NCI-H1436 (cell line): Measurements from ENCODE around the gene KCND1.

Experiments
- DNase-seq: peaks from one replicate; lab custom pipeline; 2025; lab: John Stamatoyannopoulos, UW

KCND1 gene

DNA sequence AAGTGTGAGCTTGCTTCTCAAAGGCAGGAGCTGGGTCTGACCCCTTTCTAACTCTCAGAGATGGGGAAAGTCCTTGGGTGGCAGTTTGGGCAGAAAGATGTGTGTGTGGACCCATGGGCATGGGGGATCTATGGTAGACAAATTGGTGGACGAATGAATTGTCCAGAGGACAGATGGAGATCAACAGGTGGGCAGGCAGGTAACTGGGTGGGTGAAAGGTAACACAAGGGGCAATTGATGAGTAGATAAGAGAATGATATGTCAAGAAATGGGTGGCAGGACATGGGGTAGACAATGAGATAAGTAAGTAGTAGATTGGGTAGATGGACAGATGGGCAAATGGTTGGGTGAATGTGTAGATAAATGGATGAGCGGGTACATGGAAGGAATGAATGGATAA, 2.9 kb upstream of the KCND1 start:
- DNase-seq = no peak

DNA sequence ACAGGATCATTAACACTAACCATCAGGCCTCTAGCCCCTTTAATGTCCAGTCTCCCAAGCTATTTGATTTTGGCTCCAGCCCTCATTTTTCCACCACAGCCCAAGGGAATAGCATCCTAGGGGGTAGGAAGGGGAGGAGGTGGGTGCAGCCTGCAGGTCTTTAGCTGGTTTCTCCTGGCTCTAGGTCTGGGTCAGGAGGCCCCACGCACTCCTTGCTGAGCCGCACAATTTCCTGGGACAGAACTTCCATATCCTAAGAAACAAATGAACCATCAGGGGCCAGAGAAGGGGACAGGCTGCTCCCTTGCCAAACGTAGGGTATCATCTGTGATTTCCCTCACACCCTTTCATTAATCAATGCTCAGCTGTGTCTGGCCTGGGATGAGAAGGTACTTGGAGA, 2.4 kb upstream of the KCND1 start:
- DNase-seq = no peak

DNA sequence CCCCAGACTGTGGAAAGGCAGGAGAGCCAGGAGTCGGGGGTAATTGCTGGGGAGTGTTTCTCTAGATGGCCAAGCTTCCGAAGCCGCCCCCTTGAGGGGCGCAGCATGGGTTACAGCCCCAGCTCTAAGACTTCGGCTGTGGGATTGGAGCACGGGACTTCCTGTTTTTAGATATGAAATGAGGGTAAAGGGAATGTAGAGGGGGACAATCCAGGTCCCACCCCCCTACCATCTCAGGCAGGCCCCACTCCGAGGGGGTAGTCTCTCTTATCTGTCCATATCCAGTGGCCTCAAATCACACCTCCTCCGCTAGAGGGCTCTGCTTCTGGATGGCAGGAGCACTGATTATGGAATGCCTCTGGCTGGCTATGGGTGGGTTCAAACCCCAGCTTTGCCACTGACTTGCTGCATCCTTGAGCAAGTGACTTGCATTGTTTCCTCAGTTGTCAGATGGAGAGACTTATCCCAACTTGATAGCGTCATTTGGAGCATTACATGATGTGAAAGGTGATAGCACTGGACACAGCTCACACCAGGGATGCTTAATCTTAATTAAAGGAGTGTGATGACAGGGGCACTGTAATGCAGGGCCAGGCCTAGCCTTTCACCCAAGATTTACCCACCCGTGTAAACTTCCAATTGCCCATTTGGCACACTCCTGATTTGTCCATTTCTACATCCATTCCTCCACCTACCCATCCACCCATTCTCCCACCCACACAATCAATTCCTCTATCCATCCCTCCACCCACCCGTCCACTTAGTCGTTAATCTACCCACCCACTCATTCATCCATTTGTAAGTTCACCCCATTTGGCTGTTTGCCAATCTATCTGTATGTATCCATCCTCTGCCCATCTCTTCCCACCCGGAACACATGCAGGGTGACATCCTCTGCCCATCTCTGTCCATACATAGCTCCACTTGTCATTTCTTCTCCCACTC, 848 bp upstream of the KCND1 start:
- peak; percentile 38 for DNase-seq

DNA sequence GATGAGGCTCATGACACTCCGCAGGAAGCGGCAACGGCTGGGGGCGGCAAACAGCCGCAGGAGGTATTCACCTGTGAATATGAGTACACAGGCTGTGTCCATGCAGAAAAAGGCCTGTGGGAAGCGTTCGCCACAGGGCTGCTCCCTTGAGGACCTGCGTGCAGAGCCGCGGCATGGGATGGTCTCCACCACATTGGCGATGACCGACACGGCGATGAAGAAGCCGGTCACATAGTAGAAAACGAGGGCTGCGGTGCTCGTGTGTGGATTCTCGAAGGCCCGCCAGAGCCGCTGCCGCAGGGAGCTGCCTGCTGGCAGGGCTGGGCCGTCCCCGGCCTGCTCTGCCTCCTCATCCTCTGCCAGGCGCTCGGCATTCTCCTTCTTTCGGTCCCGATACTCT, 2.2 kb downstream of the KCND1 start:
- no peak for DNase-seq

DNA sequence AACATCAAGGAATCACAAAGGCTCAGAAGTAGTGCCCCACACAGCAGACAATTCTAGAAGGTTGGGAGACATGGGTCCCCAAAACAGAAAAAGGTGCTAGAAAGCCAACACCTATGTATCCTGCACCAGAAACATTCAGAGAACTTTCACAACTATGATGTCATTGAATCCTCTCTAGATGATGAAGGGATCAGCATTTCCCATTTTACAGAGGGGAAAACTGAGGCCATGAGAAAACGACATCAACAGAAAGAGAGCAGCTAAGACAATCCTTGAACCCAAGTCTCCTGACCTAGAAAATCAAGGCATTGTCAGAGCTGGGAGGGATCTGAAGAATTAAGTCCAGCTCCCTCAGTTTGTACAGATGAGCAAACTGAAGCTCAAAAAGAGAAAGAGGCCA, 3.3 kb downstream of the KCND1 start:
- no peak for DNase-seq

DNA sequence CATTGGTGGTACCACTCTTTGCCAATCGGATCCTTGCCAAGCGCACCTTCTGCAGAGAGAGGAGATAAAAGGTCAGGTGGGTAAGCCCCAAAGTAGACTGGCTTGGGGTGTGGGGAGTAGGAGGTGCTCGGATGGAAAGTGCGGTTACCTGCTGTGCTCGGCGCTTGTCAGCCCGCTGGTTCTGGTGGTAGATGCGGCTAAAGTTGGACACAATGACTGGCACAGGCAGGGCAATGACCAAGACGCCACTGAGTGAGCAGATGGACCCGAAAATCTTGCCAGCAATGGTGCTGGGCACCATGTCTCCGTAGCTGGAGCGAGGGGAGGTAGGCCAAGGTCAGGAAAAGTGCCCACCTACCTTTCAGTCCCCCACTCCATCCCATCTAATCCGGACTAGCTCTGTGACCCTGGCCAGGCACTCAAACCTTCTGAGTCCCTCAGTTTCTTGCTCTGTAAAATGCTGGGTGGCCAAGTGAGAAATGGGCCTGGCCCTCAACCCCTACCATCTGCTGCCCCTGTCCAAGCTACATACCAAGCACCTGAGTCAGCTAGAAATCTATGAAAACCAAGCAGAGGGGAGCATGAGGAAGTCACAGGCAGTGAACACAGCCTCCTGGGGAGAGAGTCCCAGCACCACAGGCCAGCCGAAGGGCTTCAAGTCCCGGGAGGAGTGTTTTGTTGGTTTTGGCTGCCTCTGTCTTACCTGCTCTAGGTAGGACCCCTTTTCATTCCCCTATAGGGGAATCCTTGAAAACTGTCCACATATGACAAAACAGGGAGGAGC, 4.7 kb downstream of the KCND1 start:
- no peak for DNase-seq

DNA sequence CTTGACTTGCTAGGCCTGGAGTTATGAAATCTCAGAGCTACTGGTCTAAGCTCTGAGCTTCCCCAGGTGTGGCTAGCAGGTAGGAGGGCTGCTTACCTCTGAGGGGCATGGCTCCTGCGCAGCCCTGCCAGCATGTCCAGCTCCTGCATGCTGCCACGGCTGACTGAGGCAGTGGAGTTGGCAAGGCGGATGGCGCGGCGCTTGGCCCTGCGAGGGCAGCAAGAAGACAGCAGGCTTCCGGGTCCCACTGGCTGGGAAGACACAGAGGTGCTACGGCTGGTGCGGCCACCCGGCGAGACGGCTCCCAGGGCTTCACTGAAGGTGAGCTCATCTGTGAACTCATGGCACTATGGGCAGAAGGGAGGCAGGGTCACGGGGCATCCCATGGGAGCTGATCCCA, 5.7 kb downstream of the KCND1 start:
- DNase-seq = no peak

DNA sequence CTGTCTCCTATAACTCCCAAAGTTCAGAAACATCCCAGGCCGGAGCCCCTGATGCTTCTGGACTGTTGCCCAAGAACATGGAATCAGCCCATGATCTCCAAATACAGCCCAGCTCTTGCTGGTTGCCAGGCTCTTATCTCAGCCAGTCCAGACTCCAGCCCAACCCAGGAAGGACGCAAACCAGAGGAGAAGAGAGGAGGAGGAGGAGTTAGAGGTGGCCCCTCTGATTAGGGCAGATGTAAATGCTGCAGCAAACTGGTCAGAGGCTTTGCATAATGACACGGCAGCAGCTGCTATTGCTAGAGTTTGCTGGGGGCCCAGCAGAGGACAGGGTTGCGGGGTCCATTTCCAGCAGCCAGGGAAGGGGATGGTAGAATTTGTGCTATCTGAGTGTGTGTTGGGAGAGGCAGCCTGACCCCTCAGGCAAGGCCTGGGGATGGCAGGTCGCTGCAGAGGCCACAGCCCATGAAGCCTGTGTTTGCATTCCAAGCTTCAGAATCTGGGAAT, 10.0 kb downstream of the KCND1 start:
- DNase-seq = no peak

DNA sequence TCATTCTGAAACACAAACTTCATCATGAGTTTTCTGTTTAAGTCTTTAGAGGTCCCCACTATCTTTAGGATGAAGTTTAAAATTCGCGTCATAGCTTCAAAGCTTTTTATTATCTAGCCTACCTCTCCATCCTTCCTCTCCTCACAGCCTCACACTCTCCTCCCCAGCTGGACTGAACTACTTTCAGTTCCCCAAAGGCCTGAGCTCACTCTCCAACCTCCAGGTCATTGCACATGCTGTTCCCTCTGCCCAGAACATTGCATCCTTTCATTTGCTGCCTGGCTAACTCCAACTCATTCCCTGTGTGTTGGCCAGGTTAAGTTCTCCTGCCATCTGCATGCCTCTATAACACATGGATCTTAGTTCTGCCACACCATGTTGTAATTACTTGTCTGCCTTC, 11.4 kb downstream of the KCND1 start:
- no peak for DNase-seq

DNA sequence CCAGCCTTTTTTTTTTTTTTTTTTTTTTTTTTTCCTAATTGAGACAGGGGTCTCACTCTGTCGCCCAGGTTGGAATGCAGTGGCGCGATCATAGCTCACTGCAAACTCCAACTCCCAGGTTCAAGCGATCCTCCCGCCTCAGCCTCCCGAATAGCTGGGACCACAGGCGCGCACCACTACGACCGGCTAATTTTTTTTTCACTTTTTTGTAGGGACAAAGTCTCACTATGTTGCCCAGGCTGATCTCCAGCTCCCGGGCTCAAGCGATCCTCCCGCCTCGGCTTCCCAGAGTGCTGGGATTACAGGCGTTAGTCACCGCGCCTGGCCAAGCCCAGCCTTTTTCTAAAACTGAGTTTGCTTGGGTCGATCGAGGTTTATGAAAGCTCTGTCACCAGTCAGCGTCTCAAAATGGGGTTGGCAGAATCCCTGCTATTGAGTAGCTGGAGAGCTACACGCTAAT, 13.0 kb downstream of the KCND1 start:
- no peak for DNase-seq

DNA sequence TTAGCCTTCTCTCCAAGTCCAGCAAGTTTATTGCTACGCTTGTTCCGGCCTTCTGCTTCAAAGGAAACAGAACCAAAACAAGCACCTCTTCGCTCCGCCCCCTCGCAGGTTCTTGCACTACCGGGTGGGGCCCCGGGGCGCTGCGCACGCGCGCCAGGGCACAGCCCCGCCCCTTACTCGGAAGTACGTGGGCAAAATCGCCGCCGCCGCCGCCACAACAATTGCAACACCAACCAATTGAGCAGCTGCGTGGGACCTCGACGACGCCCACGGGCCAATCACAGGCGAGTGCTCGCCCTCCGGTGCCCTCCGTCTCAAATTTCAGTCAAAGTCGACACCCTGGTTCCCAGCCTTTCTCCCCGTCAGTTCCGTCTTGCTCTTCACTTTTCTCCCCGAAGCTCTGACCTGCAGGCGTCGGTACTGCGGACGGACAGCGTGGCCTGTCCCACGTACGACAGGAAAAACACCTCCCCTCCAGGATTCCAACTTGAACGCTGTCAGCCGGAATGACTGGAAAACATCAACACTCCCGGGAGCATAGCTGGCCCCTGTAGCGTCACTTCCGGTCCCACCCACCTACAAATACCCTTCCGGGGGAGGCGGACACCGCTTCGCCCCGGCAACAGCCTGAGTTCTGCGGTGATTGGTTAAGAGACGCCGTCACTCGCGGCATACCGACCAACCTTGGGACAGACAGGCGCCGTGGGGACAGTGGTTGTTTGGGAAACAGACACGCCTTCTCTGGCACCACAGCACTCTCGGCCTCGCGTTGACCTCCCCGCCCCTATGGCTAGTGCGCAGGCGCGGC, 13.6 kb downstream of the KCND1 start:
- DNase-seq = peak; percentile 90

DNA sequence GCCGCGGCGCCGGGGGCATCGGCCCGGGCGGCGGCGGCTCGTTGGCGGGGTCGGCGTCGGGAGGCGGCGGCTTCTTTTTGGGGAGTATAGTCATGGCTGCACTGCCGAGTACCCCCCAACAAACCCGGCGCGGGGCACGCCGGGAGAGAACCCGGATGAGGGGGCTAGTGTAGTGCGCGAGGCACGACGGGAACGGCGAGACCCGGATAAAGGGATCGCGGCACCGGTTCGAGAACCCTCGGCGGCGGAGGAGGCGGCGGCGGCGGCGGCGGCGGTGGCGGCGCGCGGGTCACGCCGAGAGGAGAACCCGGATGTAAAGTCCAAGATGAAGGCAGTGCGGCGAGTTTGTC, 14.2 kb downstream of the KCND1 start, which contains the start of gene OTUD5:
Gene OTUD5, minus strand, starts transcription at position 131 of the 350 bp plus-strand sequence. Its CDS starts 37 bp downstream, at position 94.
- peak; percentile 32 for DNase-seq

DNA sequence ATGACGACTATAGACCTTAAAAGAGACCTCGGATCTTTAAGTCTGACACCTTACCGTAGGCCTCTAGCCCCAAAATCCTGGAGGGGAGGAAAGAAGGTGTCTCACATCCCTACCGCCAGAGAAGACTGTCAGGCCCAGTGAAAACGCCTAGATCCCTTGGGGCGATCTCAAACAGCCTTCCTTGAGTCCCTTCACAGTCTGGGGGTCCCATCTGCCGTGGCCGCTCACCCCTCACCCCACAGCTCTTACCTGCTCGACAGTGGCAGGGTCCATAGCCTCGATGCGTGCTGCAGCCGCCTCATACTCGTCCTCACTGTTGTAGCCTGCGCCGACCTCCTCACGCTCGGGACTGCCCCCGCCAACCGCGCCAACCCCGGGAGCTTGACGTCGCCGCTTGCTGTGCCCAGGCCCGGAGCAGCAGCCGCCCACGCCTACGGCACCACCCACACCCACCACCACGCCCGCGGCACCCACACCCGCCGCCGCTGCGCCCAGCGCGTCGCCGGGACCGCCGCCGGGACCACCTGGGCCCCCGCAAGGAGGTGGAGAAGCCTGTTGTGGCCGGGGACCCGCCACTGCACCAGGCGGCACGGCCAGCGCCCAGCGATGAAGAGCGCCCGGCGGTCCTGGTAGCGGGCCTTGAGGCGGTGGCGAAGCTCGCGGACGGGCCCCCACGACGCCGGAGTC, 14.8 kb downstream of the KCND1 start:
- DNase-seq = no peak

DNA sequence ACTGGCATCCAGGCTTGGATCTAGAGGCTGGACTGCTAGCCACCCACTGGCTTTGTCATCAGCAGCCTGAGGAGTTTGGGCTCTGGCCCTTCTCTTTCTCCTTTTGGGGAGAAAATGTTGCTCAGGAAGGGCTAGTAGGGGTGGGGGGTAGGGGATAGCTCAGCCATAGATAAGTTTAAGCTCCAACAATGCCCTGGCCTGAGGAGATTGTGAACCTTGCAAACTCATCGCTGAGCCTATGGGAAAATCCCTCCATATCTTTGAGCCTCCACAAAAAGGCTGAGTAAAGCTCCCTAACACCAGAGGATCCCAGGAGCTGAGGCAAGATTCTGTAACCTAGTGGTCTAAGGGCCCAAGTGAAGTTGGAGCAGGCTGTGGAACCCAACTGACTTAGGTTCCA, 23.1 kb downstream of the KCND1 start:
- DNase-seq = no peak

DNA sequence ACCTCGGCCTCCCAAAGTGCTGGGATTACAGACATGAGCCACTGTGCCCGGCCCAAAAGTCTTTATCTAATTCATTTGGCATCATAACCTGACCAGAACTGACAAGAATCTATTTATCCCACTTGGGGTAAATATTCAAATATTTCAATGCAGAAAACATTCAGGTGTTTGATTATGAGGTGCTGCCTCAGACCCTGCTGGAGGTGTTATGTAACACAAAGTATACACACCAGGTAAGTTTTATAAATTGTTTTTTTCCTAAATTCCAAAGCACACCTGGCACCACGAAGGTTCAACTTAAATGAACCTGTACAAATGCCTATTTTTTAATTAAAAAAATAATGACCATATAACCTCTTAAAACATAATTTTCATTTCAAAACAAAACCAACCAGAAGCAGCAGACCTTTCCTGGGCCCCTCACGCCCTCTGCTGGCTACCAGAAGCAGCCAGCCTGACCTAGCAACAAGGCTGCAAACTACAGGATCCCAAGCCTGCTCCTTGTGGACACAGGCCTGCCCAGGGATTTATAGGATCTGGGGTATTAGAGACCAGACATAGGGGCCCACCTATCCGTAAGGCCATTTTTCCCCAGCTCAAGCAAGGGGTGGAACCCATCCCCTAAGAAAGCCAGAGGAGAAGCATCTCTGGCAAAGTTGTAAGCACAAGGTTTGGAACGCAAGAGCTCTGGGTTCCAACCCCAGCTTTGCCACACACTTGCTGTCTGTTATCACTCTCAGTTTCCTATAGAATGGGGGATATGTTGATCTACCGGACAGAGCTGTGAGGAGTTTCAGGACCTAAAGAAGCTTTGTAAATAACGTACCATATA, 25.9 kb downstream of the KCND1 start:
- no peak for DNase-seq

DNA sequence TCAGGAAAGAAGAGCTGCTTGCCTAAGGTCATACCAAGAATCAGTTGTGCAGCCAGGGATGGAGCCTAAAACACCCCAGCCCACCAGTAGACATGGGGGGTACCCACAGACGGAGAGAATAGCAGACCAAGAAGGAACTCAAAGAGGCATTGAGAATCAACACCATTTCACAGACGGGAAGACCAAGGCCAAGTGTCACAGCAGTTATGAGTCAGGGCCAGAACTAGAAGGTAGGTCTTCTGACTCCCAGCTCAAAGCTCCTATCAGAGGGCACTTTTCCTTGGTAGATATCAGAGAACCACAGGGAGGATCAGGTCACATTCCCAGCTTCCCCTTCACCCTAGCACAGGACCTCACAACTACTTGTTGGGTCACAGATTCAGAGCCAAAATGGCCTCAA, 28.7 kb downstream of the KCND1 start:
- no peak for DNase-seq

DNA sequence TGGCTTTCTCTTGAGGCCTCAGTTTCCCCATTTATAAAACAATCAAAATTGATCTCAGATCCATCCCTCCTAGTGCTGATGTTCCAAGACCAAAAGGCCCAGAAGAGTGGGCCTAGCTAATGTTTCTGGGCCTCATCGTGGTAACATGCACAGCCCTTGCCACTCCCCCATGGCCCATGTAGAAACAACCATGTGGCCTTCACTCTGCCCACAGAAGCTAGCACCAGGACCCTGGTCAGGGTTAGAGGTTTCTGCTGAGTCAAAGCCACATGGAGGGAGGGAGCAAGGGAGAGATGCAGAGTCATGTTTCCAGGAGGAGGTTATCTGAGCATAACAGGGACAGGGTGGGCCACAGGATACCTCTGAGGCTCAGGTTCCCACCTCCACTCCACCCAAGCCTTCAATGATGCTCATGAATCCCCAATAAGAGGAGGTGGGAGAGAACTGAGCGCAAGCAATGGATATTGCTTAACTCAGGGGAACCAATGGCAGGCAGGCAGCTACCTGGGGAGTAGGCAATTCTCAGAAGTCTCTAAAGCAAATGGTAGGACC, 31.2 kb downstream of the KCND1 start:
- DNase-seq = no peak

DNA sequence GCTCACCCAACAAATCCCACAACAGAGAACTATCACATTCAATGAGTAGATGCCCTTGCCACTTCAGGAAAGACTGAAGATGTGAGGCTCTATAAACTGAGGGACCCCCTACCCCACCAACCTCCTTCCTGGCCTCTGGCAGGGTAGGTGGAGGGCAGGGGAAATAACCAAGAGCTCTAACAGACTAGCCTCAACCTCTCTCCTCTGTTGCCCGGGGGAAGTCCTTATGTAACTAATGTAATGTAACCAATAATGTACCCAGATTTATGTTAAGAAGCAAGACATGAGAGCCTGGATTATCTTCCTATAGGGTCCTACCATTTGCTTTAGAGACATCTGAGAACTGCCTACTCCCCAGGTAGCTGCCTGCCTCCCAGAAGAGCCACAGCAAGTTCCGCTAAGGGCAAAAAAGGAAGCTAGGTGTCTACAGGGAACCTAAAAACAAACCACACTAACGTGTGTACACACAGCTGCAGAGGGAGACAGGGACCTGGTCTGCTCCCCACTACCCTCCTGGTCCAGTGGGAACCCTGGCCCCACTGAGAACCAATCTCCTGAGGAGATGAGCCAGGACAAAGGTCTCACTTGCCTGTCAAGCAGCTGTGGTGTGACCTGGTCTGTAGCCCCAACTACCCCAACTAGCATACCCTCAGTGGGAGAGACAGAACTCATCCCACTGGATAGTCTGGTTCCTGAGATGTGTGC, 32.0 kb downstream of the KCND1 start:
- no peak for DNase-seq

DNA sequence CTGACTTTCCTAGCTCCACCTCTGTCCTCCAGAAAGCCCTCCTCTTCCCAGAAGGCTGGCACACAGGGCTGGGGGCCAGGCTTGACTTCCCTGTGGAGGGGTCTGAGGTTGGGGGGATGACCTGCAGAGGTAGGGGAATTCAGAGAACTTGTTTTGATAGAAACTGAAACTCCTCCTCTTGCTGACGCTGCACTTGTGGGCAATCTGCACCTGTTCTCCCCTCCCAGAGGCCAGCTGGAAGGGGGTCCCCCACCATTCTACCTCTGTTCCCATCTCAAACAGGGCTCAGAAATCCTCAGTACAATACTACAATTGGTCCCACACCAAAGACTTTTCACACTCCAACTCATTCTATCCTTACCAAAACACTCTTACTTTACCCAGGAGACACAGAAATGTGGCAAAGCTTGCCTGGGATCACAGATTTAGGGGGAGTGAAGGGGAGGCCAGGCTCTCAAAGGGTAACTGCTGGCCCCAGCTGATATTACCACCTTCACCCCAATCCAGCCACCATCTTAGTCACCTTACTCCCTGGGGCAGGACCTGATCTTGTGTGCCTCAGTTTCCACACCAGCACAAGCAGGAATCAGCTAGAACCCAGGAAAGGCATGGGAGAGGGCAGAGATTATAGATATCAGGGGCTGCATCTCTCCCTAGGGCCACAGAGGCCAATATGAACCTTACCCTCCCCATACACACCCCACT, 32.8 kb downstream of the KCND1 start:
- DNase-seq = no peak
